Measurements from ENCODE around the gene BTN3A1. TPM values are rescaled to one million over a fixed set of nuclear protein-coding genes. Genes with fewer than 3 reads are reported as not detected.
A peak's percentile ranks its signal among the peaks of the same experiment; 100 is the strongest.

Gene BTN3A1
- total and polyA plus RNA-seq, 2 donors (not counting 1 experiment from before 2014, with no cell fraction given) = 31.6 to 42.9 TPM

DNA sequence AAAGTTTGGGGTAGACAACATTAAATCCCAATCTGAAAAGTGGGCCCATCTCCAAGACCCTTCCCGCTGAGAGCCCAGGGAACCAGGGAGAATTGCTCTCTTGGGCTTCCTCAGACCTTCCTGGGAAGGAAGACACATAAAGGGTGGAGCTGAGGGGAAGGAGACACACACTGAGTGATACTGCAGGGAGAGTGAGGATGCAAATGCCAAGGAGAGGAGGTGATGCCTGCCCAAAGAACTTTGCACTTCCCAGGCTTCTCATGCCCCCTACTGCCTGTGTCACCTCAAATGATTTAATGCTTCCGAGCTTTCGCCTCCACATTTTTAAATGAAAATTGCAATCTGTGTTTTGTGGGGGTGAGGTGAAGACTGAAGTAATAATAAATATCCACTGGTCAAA is 48.2 kb downstream of the BTN3A1 start:
- Histone ChIP-seq H3K4me3 (replicated peaks in 1 of 4; ENCODE audit: control extremely low read depth in 1 of 4, insufficient read depth in 1 of 4, low read depth in 3 of 4, low read length in 4 of 4) (no peak overlapping the region), H4K20me1 (ENCODE audit: control insufficient read depth, extremely low read depth, insufficient read depth, low read length) (no peaks in the 10 kb centered on the region), H3K27ac (ENCODE audit: insufficient read depth, low read length) (no peak overlapping the region), H3K4me2 (ENCODE audit: extremely low read depth, insufficient read depth, low read length) (no peak overlapping the region), H3K9ac (ENCODE audit: insufficient read depth, low read length) (no peak overlapping the region), H3K36me3 (ENCODE audit: control insufficient read depth, insufficient read depth, low read length) (peaks cover under 1% of the 10 kb centered on the region), H3K9me3 (ENCODE audit: control insufficient read depth, insufficient read depth, low read depth, low read length) (no peaks in the 10 kb centered on the region), H3K27me3 (ENCODE audit: control insufficient read depth, insufficient read depth, low read length) (no peaks in the 10 kb centered on the region), H3K79me2 (ENCODE audit: control insufficient read depth, insufficient read depth, low read length) (no peaks in the 10 kb centered on the region), H2AFZ (ENCODE audit: low read length) (no peak overlapping the region), H3K4me1 (ENCODE audit: control insufficient read depth, extremely low read depth, insufficient read depth, low read length) (no peaks in the 10 kb centered on the region)
- no peak for DNase-seq (ENCODE audit: low read depth in 2 of 2)
- no peak for TF ChIP-seq EZH2 (IDR thresholded peaks at IDR 0.05; ENCODE audit: low read length, missing control alignments)
- TF ChIP-seq, protein P1, sequence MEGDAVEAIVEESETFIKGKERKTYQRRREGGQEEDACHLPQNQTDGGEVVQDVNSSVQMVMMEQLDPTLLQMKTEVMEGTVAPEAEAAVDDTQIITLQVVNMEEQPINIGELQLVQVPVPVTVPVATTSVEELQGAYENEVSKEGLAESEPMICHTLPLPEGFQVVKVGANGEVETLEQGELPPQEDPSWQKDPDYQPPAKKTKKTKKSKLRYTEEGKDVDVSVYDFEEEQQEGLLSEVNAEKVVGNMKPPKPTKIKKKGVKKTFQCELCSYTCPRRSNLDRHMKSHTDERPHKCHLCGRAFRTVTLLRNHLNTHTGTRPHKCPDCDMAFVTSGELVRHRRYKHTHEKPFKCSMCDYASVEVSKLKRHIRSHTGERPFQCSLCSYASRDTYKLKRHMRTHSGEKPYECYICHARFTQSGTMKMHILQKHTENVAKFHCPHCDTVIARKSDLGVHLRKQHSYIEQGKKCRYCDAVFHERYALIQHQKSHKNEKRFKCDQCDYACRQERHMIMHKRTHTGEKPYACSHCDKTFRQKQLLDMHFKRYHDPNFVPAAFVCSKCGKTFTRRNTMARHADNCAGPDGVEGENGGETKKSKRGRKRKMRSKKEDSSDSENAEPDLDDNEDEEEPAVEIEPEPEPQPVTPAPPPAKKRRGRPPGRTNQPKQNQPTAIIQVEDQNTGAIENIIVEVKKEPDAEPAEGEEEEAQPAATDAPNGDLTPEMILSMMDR (conservative IDR thresholded peaks at IDR 0.05 in 1 of 2, IDR thresholded peaks at IDR 0.05 in 1 of 2; ENCODE audit: low read depth in 1 of 2, low read length in 2 of 2) = no peak

DNA sequence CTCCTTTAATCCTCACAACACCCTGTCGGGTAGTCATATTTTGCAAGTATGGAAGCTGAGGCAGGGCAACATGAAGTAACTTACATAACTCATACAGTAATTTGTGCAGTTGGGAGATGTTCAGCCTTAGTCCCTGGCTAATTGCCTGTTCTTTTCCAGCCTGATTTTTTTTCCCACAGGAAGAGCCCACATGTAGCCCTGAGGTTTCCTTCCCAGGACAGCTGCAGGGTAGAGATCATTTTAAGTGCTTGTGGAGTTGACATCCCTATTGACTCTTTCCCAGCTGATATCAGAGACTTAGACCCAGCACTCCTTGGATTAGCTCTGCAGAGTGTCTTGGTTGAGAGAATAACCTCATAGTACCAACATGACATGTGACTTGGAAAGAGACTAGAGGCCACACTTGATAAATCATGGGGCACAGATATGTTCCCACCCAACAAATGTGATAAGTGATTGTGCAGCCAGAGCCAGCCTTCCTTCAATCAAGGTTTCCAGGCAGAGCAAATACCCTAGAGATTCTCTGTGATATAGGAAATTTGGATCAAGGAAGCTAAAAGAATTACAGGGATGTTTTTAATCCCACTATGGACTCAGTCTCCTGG is 50.7 kb downstream of the BTN3A1 start:
- TF ChIP-seq, protein P1 (conservative IDR thresholded peaks at IDR 0.05 in 1 of 2, IDR thresholded peaks at IDR 0.05 in 1 of 2; ENCODE audit: low read depth in 1 of 2, low read length in 2 of 2) = no peak
- no peak for TF ChIP-seq EZH2 (IDR thresholded peaks at IDR 0.05; ENCODE audit: low read length, missing control alignments)
- no peaks in the 10 kb centered on the region for H4K20me1 ChIP-seq (ENCODE audit: control insufficient read depth, extremely low read depth, insufficient read depth, low read length)
- no peak overlapping the region for H3K4me3 ChIP-seq (replicated peaks in 1 of 4; ENCODE audit: control extremely low read depth in 1 of 4, insufficient read depth in 1 of 4, low read depth in 3 of 4, low read length in 4 of 4)
- no peak overlapping the region for H2AFZ ChIP-seq (ENCODE audit: low read length)
- H3K27ac ChIP-seq (ENCODE audit: insufficient read depth, low read length) = no peak overlapping the region
- H3K27me3 ChIP-seq (ENCODE audit: control insufficient read depth, insufficient read depth, low read length) = no peaks in the 10 kb centered on the region
- peaks cover 5% of the 10 kb centered on the region for H3K4me1 ChIP-seq (ENCODE audit: control insufficient read depth, extremely low read depth, insufficient read depth, low read length)
- no peak overlapping the region for H3K9ac ChIP-seq (ENCODE audit: insufficient read depth, low read length)
- H3K79me2 ChIP-seq (ENCODE audit: control insufficient read depth, insufficient read depth, low read length) = no peaks in the 10 kb centered on the region
- DNase-seq (ENCODE audit: low read depth in 2 of 2) = no peak
- H3K9me3 ChIP-seq (ENCODE audit: control insufficient read depth, insufficient read depth, low read depth, low read length) = no peaks in the 10 kb centered on the region
- no peak overlapping the region for H3K4me2 ChIP-seq (ENCODE audit: extremely low read depth, insufficient read depth, low read length)
- no peaks in the 10 kb centered on the region for H3K36me3 ChIP-seq (ENCODE audit: control insufficient read depth, insufficient read depth, low read length)

DNA sequence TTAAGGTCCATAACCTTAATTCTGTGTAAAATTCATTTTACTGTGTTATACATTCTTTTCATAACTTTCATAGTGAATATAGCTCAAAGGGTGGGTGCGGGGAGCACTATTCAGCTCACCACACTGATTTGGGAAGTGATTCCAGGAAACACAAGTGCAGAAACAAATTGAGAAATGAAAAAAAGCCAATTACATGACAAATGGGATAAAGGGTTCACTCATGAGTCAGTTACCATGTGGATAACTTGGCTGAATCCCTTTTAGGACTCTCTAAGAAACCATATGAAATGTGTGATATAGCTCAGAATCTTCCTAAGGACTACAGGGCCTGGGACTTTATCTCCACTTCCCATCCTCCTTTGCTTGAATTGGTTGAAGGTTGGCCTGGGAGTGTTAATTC is 52.6 kb downstream of the BTN3A1 start:
- H3K4me1 ChIP-seq (ENCODE audit: control insufficient read depth, extremely low read depth, insufficient read depth, low read length) = peaks cover 5% of the 10 kb centered on the region
- no peak overlapping the region for H3K9ac ChIP-seq (ENCODE audit: insufficient read depth, low read length)
- H4K20me1 ChIP-seq (ENCODE audit: control insufficient read depth, extremely low read depth, insufficient read depth, low read length) = no peaks in the 10 kb centered on the region
- no peak overlapping the region for H3K4me2 ChIP-seq (ENCODE audit: extremely low read depth, insufficient read depth, low read length)
- no peaks in the 10 kb centered on the region for H3K9me3 ChIP-seq (ENCODE audit: control insufficient read depth, insufficient read depth, low read depth, low read length)
- no peak overlapping the region for H3K4me3 ChIP-seq (replicated peaks in 1 of 4; ENCODE audit: control extremely low read depth in 1 of 4, insufficient read depth in 1 of 4, low read depth in 3 of 4, low read length in 4 of 4)
- H2AFZ ChIP-seq (ENCODE audit: low read length) = no peak overlapping the region
- TF ChIP-seq, protein P1 (conservative IDR thresholded peaks at IDR 0.05 in 1 of 2, IDR thresholded peaks at IDR 0.05 in 1 of 2; ENCODE audit: low read depth in 1 of 2, low read length in 2 of 2) = no peak
- no peak for TF ChIP-seq EZH2 (IDR thresholded peaks at IDR 0.05; ENCODE audit: low read length, missing control alignments)
- H3K36me3 ChIP-seq (ENCODE audit: control insufficient read depth, insufficient read depth, low read length) = peaks cover 4% of the 10 kb centered on the region
- peak; percentile 48 to 55 for DNase-seq (ENCODE audit: low read depth in 2 of 2)
- no peak overlapping the region for H3K27ac ChIP-seq (ENCODE audit: insufficient read depth, low read length)
- peaks cover 18% of the 10 kb centered on the region for H3K79me2 ChIP-seq (ENCODE audit: control insufficient read depth, insufficient read depth, low read length)
- no peaks in the 10 kb centered on the region for H3K27me3 ChIP-seq (ENCODE audit: control insufficient read depth, insufficient read depth, low read length)

Data from fibroblast of lung (primary cell).